A549 (cell line): ENCODE results near the gene NCSTN. TPM values are rescaled to one million over a fixed set of nuclear protein-coding genes. Genes with fewer than 3 reads are reported as not detected.

ENCODE experiments used
- ATAC-seq, 2 experiments: fragments of 200-7000 bp in 1 of 2; fragments of >200 bp in 1 of 2; cut with Nextera tagmentation in 1 of 2; cut with Tn5 transposase in 1 of 2; 3 replicates each; pipeline versions ENCODE4 v1.8.0 to v1.9.1; 2018 to 2020; ENCODE audit warnings: mild to moderate bottlenecking in 1 of 2, moderate library complexity in 1 of 2
- CTCF ChIA-PET: fragments of 300-600 bp; sonication (Branson Sonifier 250); formaldehyde crosslinking; extraction: SDS; loops from one replicate; lab custom pipeline; 2021; ENCODE audit warnings: antibody characterized with exemption, inconsistent platforms; lab: Yijun Ruan, JAX
- POLR2A ChIA-PET: fragments of 350-600 bp; formaldehyde crosslinking; extraction: SDS; loops from one replicate; lab custom pipeline; 2021; ENCODE audit warnings: antibody characterized with exemption, inconsistent platforms; lab: Yijun Ruan, JAX
- DNase-seq, 2 experiments: peaks; one replicate each; pipeline versions ENCODE4 v3.0.0 to v3.0.0-alpha.2; 2011 to 2016; ENCODE audit warnings: low read depth in 1 of 2, low spot score in 1 of 2
- FAIRE-seq: peaks from 2 replicates; lab custom pipeline; 2011; peaks lifted over from hg19 to GRCh38; lab: Jason Lieb, UNC
- H3K27ac ChIP-seq, 2 experiments: fragments of >200 bp; sonication (Bioruptor Twin); formaldehyde crosslinking; 3 replicates each; pipeline ENCODE4 v1.5.1; 2016 to 2017
- H3K4me1 ChIP-seq: fragments of >200 bp; sonication (Bioruptor Twin); formaldehyde crosslinking; 3 replicates; pipeline ENCODE4 v1.6.1; 2016
- H3K4me2 ChIP-seq: fragments of >200 bp; sonication (Bioruptor Twin); formaldehyde crosslinking; 3 replicates; pipeline ENCODE4 v1.6.1; 2016
- H3K4me3 ChIP-seq: fragments of >200 bp; sonication (Bioruptor Twin); formaldehyde crosslinking; 3 replicates; pipeline ENCODE4 v1.5.1; 2016
- H3K9me3 ChIP-seq: fragments of >200 bp; sonication (Bioruptor Twin); formaldehyde crosslinking; 3 replicates; pipeline ENCODE4 v1.6.1; 2016
- CBX8 ChIP-seq: fragments of 200-600 bp; sonication (generic); IDR thresholded peaks from 2 replicates; pipeline ENCODE4 v1.6.1; 2016
- EHF ChIP-seq: fragments of 250-450 bp; sonication (Bioruptor Pico); IDR thresholded peaks from 2 replicates; pipeline ENCODE4 v1.5.0; 2020; ENCODE audit warnings: mild to moderate bottlenecking
- EHMT2 ChIP-seq: fragments of 200-600 bp; sonication (generic); IDR thresholded peaks from 2 replicates; pipeline ENCODE4 v1.6.1; 2016; ENCODE audit warnings: antibody characterized with exemption, low read depth, mild to moderate bottlenecking, moderate library complexity
- GATA3 ChIP-seq: IDR thresholded peaks from 2 replicates; pipeline ENCODE4 v1.6.1; 2012; ENCODE audit warnings: borderline replicate concordance
- HOXB5 ChIP-seq: fragments of 250-450 bp; sonication (Bioruptor Pico); IDR thresholded peaks from 2 replicates; pipeline ENCODE4 v1.5.0; 2020; ENCODE audit warnings: mild to moderate bottlenecking, moderate library complexity
- JUN ChIP-seq, 2 experiments: fragments of >200 bp; sonication (Bioruptor Twin); formaldehyde crosslinking; IDR thresholded peaks; 2 replicates in 1 of 2; 3 replicates in 1 of 2; pipeline ENCODE4 v1.6.1; 2016 to 2017
- MAFK ChIP-seq: fragments of 450-650 bp; IDR thresholded peaks from 2 replicates; pipeline ENCODE4 v1.6.1; 2014; ENCODE audit not compliant: partially characterized antibody
- MAZ ChIP-seq: fragments of 150-350 bp; IDR thresholded peaks from 2 replicates; pipeline ENCODE4 v1.6.1; 2014; ENCODE audit warnings: antibody characterized with exemption, low read depth, low read length, borderline replicate concordance
- MYC ChIP-seq: IDR thresholded peaks from 2 replicates; pipeline ENCODE4 v1.6.1; 2012; ENCODE audit warnings: mild to moderate bottlenecking, inconsistent platforms, low read length, improper control_type of control experiment, borderline replicate concordance
- NPAS2 ChIP-seq: fragments of 250-450 bp; sonication (Bioruptor Pico); IDR thresholded peaks from 2 replicates; pipeline ENCODE4 v1.8.0; 2022; ENCODE audit warnings: mild to moderate bottlenecking, moderate library complexity, borderline replicate concordance
- POLR2A ChIP-seq: IDR thresholded peaks from 2 replicates; pipeline ENCODE4 v1.6.1; 2012; ENCODE audit warnings: mild to moderate bottlenecking, low read length
- RAD21 ChIP-seq, 2 experiments: fragments of >200 bp in 1 of 2; sonication (Bioruptor Twin) in 1 of 2; formaldehyde crosslinking in 1 of 2; IDR thresholded peaks in 1 of 2; conservative IDR thresholded peaks in 1 of 2; 2 replicates in 1 of 2; 3 replicates in 1 of 2; pipeline ENCODE4 v1.6.1; 2012 to 2018; ENCODE audit warnings: inconsistent platforms in 1 of 2
- RARB ChIP-seq: fragments of 250-450 bp; sonication (Bioruptor Pico); IDR thresholded peaks from 2 replicates; pipeline ENCODE4 v1.8.0; 2021; ENCODE audit warnings: mild to moderate bottlenecking, moderate library complexity
- RFX5 ChIP-seq: fragments of 450-650 bp; IDR thresholded peaks from 2 replicates; pipeline ENCODE4 v1.7.1; 2014; ENCODE audit warnings: antibody characterized with exemption, mild to moderate bottlenecking, moderate library complexity
- RNF2 ChIP-seq: fragments of 200-600 bp; sonication (generic); IDR thresholded peaks from 2 replicates; pipeline ENCODE4 v1.6.1; 2016; ENCODE audit warnings: low read depth, mild to moderate bottlenecking, antibody characterized with exemption, moderate library complexity, borderline replicate concordance
- SMC3 ChIP-seq: fragments of >200 bp; sonication (Bioruptor Twin); formaldehyde crosslinking; IDR thresholded peaks from 3 replicates; pipeline ENCODE4 v1.6.1; 2018; ENCODE audit warnings: inconsistent platforms
- TFCP2L1 ChIP-seq: fragments of 250-450 bp; sonication (Bioruptor Pico); IDR thresholded peaks from 2 replicates; pipeline ENCODE4 v1.5.0; 2021; ENCODE audit warnings: mild to moderate bottlenecking
- TP53 ChIP-seq: fragments of 250-450 bp; sonication (Bioruptor Pico); IDR thresholded peaks from 2 replicates; pipeline ENCODE4 v1.5.0; 2021; ENCODE audit warnings: mild to moderate bottlenecking, moderate library complexity
- ZFP36 ChIP-seq: fragments of 450-650 bp; IDR thresholded peaks from 2 replicates; pipeline ENCODE4 v1.6.1; 2014; ENCODE audit warnings: borderline replicate concordance; ENCODE audit not compliant: partially characterized antibody
- ZNF302 ChIP-seq: fragments of 250-450 bp; sonication (Bioruptor Pico); IDR thresholded peaks from 2 replicates; pipeline ENCODE4 v1.9.0; 2021; ENCODE audit warnings: inconsistent platforms, mild to moderate bottlenecking, moderate library complexity
- WGBS: methylation state at CpG from one replicate; pipeline ENCODE4 v1.1.6; 2017; ENCODE audit errors: missing lambda C conversion rate; 5-methylcytosine and 5-hydroxymethylcytosine counted together
- polyA plus RNA-seq, 4 experiments: library from polyadenylated mRNA; depleted of rRNA in 3 of 4; stranded (reverse); fragments of >200 nt; fragmentation: RNase III in 1 of 4; extraction: RNeasy Plus Mini Kit Qiagen cat#74134 plus additional on column Dnase treatment in 1 of 4; gene quantifications; 2 replicates in 3 of 4; 3 replicates in 1 of 4; pipeline ENCODE4 v1.2.3, GENCODE V29; 2011 to 2017
- TF ChIP-seq, protein P1 (sequence below): fragments of 250-450 bp; sonication (Bioruptor Pico); IDR thresholded peaks from 2 replicates; pipeline ENCODE4 v1.5.0; 2021; ENCODE audit warnings: mild to moderate bottlenecking, moderate library complexity, borderline replicate concordance
- TF ChIP-seq, protein P2 (sequence below): IDR thresholded peaks from 2 replicates; pipeline ENCODE4 v1.6.1; 2012
- TF ChIP-seq, protein P3 (sequence below): fragments of 250-450 bp; sonication (Bioruptor Pico); IDR thresholded peaks from 2 replicates; pipeline ENCODE4 v1.5.0; 2020; ENCODE audit warnings: low read depth, mild to moderate bottlenecking, moderate library complexity

The NCSTN gene
- polyA plus RNA-seq, 2 of the 4 experiments (the other 2 are of a cell fraction) = 41.6 to 91.6 TPM

DNA sequence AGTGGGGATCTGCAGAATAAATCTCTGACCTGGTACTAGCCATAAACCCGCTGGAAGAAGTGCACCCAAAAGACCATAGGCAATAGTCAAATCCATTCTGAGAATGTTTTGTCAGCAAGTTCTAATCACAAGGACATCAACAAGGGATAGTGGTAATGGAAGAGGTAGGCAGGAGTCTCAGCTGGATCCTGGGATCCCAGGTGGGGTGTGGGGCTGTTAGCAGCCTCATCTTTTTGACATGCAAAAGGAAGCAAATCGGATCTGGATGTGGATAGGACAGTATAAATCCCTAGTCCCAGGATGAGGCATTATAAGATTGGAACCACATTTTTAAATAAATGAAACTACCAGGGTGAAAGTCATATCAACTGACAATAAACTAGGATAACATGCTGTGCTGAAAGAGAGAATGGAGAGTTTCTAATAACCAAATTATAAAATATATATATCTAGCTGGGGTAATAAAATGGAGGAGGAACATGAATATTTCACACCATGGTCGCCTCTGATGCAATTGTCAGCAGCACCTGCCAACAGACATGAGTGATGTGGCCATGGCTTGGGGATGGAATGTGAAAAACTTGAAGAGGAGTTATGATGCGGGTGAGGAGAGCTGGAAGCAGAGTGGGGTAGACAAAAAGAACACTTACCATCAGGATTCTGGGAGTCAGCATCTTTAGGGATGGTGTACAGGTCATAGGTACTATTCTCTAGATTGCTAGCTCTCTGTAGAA lies 34.6 kb upstream of the NCSTN start:
- H3K4me2 ChIP-seq = no peak overlapping the region
- H3K4me1 ChIP-seq = no peaks in the 10 kb centered on the region
- H3K27ac ChIP-seq = no peak overlapping the region
- H3K9me3 ChIP-seq = no peaks in the 10 kb centered on the region
- DNase-seq (no peak), FAIRE-seq (no peak), ATAC-seq (no peak)
- WGBS = 94% methylated on average over 4 of the region's 4 CpGs
- ChIA-PET POLR2A (no interaction called here), CTCF (interaction anchor here (1.3 to 9.4 kb wide), 3 partner anchors 15 to 47 kb away, joined by 3 to 83 read pairs (median 4); no protein-coding TSS in a partner anchor)
- TF ChIP-seq TFCP2L1 (CRISPR knock-in tag) (no peak), HOXB5 (CRISPR knock-in tag) (no peak), POLR2A (no peak), EHF (CRISPR knock-in tag) (no peak), RNF2 (no peak), CBX8 (no peak), JUN (IDR thresholded peaks at IDR 0.05) (no peak), GATA3 (no peak), MYC (no peak), TP53 (no peak), MAFK (no peak), MAZ (no peak), RFX5 (no peak), RARB (CRISPR knock-in tag) (no peak), EHMT2 (no peak), SMC3 (no peak)
- TF ChIP-seq, protein P1, sequence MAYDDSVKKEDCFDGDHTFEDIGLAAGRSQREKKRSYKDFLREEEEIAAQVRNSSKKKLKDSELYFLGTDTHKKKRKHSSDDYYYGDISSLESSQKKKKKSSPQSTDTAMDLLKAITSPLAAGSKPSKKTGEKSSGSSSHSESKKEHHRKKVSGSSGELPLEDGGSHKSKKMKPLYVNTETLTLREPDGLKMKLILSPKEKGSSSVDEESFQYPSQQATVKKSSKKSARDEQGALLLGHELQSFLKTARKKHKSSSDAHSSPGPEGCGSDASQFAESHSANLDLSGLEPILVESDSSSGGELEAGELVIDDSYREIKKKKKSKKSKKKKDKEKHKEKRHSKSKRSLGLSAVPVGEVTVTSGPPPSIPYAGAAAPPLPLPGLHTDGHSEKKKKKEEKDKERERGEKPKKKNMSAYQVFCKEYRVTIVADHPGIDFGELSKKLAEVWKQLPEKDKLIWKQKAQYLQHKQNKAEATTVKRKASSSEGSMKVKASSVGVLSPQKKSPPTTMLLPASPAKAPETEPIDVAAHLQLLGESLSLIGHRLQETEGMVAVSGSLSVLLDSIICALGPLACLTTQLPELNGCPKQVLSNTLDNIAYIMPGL = no peak
- TF ChIP-seq, protein P2, sequence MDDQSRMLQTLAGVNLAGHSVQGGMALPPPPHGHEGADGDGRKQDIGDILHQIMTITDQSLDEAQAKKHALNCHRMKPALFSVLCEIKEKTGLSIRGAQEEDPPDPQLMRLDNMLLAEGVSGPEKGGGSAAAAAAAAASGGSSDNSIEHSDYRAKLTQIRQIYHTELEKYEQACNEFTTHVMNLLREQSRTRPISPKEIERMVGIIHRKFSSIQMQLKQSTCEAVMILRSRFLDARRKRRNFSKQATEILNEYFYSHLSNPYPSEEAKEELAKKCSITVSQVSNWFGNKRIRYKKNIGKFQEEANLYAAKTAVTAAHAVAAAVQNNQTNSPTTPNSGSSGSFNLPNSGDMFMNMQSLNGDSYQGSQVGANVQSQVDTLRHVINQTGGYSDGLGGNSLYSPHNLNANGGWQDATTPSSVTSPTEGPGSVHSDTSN = no peak
- no peak overlapping the region for H3K4me3 ChIP-seq

DNA sequence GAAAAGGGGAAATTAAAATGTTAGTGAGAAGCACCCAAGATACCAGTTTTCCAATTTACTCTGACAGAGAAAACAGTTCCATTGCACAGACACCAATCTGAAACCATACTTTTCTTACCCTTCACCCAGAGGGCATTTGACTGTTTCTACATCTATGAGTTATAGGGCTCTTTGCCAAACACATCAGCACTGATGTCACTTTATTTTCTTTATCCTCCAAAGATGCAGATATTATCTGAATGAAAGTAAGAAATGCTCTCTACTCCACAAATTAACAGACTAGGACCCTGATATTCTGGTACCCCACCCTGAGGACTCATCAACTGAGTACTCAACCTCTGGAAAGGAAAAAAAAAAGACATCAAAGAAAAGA lies 34.0 kb upstream of the NCSTN start:
- ATAC-seq (no peak), FAIRE-seq (no peak), DNase-seq (no peak)
- ChIA-PET CTCF (interaction anchor here (1.4 to 9.4 kb wide), 2 partner anchors 15 to 18 kb away, joined by 4 to 83 read pairs; no protein-coding TSS in a partner anchor), POLR2A (no interaction called here)
- Histone ChIP-seq H3K4me2 (no peak overlapping the region), H3K4me3 (no peak overlapping the region), H3K9me3 (no peaks in the 10 kb centered on the region), H3K4me1 (no peaks in the 10 kb centered on the region), H3K27ac (no peak overlapping the region)
- TF ChIP-seq MYC = no peak
- TF ChIP-seq ZFP36 = no peak
- TF ChIP-seq, protein P3, sequence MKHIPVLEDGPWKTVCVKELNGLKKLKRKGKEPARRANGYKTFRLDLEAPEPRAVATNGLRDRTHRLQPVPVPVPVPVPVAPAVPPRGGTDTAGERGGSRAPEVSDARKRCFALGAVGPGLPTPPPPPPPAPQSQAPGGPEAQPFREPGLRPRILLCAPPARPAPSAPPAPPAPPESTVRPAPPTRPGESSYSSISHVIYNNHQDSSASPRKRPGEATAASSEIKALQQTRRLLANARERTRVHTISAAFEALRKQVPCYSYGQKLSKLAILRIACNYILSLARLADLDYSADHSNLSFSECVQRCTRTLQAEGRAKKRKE (CRISPR knock-in tag) = no peak
- TF ChIP-seq EHF (CRISPR knock-in tag) = no peak
- no peak for TF ChIP-seq EHMT2
- TF ChIP-seq, protein P1 = no peak
- TF ChIP-seq JUN (IDR thresholded peaks at IDR 0.05) = no peak
- TF ChIP-seq RAD21 (conservative IDR thresholded peaks at IDR 0.05 in 1 of 2, IDR thresholded peaks at IDR 0.05 in 1 of 2) = no peak
- TF ChIP-seq ZNF302 (CRISPR knock-in tag) = no peak
- no peak for TF ChIP-seq NPAS2
